ENCODE data around the gene ELAC2.

Gene ELAC2

GRCh38 chr17:13024016-13024415, 6.2 kb upstream of the ELAC2 start:
- DNase-seq (ENCODE audit: low read depth in 2 of 2) = no peak

GRCh38 chr17:13016881-13017654, 759 bp downstream of the ELAC2 start:
- no peak for DNase-seq (ENCODE audit: low read depth in 2 of 2)

GRCh38 chr17:13014801-13015200, 3.0 kb downstream of the ELAC2 start:
- DNase-seq (ENCODE audit: low read depth in 2 of 2) = no peak

GRCh38 chr17:13010959-13011358, 6.9 kb downstream of the ELAC2 start:
- no peak for DNase-seq (ENCODE audit: low read depth in 2 of 2)

GRCh38 chr17:13008461-13008860, 9.4 kb downstream of the ELAC2 start:
- DNase-seq (ENCODE audit: low read depth in 2 of 2) = no peak

GRCh38 chr17:13005530-13005929, 12.3 kb downstream of the ELAC2 start:
- DNase-seq (ENCODE audit: low read depth in 2 of 2) = no peak

GRCh38 chr17:13004336-13004735, 13.5 kb downstream of the ELAC2 start:
- no peak for DNase-seq (ENCODE audit: low read depth in 2 of 2)

GRCh38 chr17:13003927-13004326, 13.9 kb downstream of the ELAC2 start:
- DNase-seq (ENCODE audit: low read depth in 2 of 2) = no peak

GRCh38 chr17:13003454-13003851, 14.4 kb downstream of the ELAC2 start:
- DNase-seq (ENCODE audit: low read depth in 2 of 2) = no peak

GRCh38 chr17:13002761-13003453, 14.9 kb downstream of the ELAC2 start:
- no peak for DNase-seq (ENCODE audit: low read depth in 2 of 2)

- no peak for DNase-seq (ENCODE audit: low read depth in 2 of 2)
These were observed 15.7 kb downstream of the ELAC2 start for GRCh38 chr17:13001991-13002615.

- DNase-seq (ENCODE audit: low read depth in 2 of 2) = no peak
These were observed 17.3 kb downstream of the ELAC2 start for GRCh38 chr17:13000561-13000960.

- no peak for DNase-seq (ENCODE audit: low read depth in 2 of 2)
These were observed 19.0 kb downstream of the ELAC2 start for GRCh38 chr17:12998874-12999273.

GRCh38 chr17:12998461-12998860, 19.4 kb downstream of the ELAC2 start:
- no peak for DNase-seq (ENCODE audit: low read depth in 2 of 2)

GRCh38 chr17:12996941-12997340, 20.9 kb downstream of the ELAC2 start:
- no peak for DNase-seq (ENCODE audit: low read depth in 2 of 2)

- DNase-seq (ENCODE audit: low read depth in 2 of 2) = no peak
These were observed 21.5 kb downstream of the ELAC2 start for GRCh38 chr17:12996357-12996756.

GRCh38 chr17:12995896-12996295, 21.9 kb downstream of the ELAC2 start:
- no peak for DNase-seq (ENCODE audit: low read depth in 2 of 2)

- no peak for DNase-seq (ENCODE audit: low read depth in 2 of 2)
These were observed 22.5 kb downstream of the ELAC2 start for GRCh38 chr17:12995106-12995895.

GRCh38 chr17:12994341-12995074, 23.3 kb downstream of the ELAC2 start:
- DNase-seq (ENCODE audit: low read depth in 2 of 2) = no peak

GRCh38 chr17:12993631-12994030, 24.2 kb downstream of the ELAC2 start:
- no peak for DNase-seq (ENCODE audit: low read depth in 2 of 2)

GRCh38 chr17:12992676-12993075, 25.2 kb downstream of the ELAC2 start:
- DNase-seq (ENCODE audit: low read depth in 2 of 2) = no peak

Measured in stimulated activated CD4-positive, alpha-beta T cell treated with anti-CD3 and anti-CD28 coated beads, Interleukin-1b, Interleukin-23, amount 100 ng/mL, for 1 hour (primary cell).